ENCODE results near the gene A2ML1. TPM values are rescaled to one million over a fixed set of nuclear protein-coding genes. Genes with fewer than 3 reads are reported as not detected.

Gene A2ML1
- polyA plus RNA-seq, result under 1 TPM in 2 of 4 donors, not detected in 2; 0.10 to 0.22 TPM
- long read RNA-seq, donor 1, result 0 reads
- long read RNA-seq, donor 2, result 0 reads
- long read RNA-seq, donor 3, result 0 reads
- long read RNA-seq, donor 4, result 0 reads
- long read RNA-seq, donor 5, result 0 reads
- long read RNA-seq, donor 6, result 0 reads
- long read RNA-seq, donor 7, result 0 reads
- long read RNA-seq, donor 8, result 0 reads
- long read RNA-seq, donor 9, result 0 reads
- long read RNA-seq, donor 10, result 0 reads

DNA sequence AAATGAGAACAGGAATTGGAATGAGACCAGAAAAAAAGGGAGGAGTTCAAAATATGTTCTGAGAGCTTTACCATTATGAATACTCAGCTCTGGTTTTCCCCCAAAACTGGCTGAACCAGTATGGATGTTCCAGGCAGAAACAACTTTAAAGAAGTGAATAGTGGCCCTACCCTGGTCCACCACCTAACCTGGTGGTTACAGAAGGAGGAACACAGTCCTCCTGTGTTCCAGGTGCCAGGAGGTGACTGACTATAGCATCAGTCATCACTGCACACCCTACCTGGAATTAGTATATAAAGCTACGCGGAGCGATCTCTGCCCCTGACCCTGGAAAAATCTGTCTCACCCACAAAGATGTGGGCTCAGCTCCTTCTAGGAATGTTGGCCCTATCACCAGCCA is at the start of gene A2ML1:
Gene A2ML1, plus strand, starts transcription at position 324 of the 400 bp plus-strand sequence. Its CDS starts 31 bp downstream, at position 355.
- H3K27ac ChIP-seq (ENCODE audit: low read depth in 1 of 3, low read length in 2 of 3), result no peak within 1 kb of the TSS
- FAIRE-seq (no peak), DNase-seq (no peak)
- no peaks in the 10 kb centered on the region for H3K4me1 ChIP-seq (ENCODE audit: control insufficient read depth in 3 of 3, insufficient read depth in 2 of 3, low read depth in 1 of 3, low read length in 2 of 3)
- peaks cover 0 to 2% of the 10 kb centered on the region in 2 donors for H3K9me3 ChIP-seq (ENCODE audit: control insufficient read depth in 2 of 2, insufficient read depth in 1 of 2, low read depth in 1 of 2, low read length in 1 of 2)
- H3K36me3 ChIP-seq (ENCODE audit: control insufficient read depth in 3 of 3, insufficient read depth in 2 of 3, low read depth in 1 of 3, low read length in 3 of 3), result no peaks in the 10 kb centered on the region
- WGBS, 3 donors, result 59 to 91% (median 85%) methylated on average over 3 of the region's 3 CpGs
- H3K27me3 ChIP-seq (ENCODE audit: control insufficient read depth in 3 of 3, insufficient read depth in 3 of 3, low read length in 3 of 3), result no peaks in the 10 kb centered on the region
- no peak within 1 kb of the TSS for H3K4me3 ChIP-seq (ENCODE audit: low read depth in 1 of 3, low read length in 3 of 3)

GRCh38 chr12:8773461-8773860 is 49.0 kb upstream of the A2ML1 start:
- Histone ChIP-seq H3K4me3 (ENCODE audit: low read depth in 1 of 3, low read length in 3 of 3) (no peak overlapping the region), H3K36me3 (ENCODE audit: control insufficient read depth in 3 of 3, insufficient read depth in 2 of 3, low read depth in 1 of 3, low read length in 3 of 3) (peaks cover 0 to 5% (median 2%) of the 10 kb centered on the region in 3 donors), H3K9me3 (ENCODE audit: control insufficient read depth in 2 of 2, insufficient read depth in 1 of 2, low read depth in 1 of 2, low read length in 1 of 2) (no peaks in the 10 kb centered on the region), H3K27me3 (ENCODE audit: control insufficient read depth in 3 of 3, insufficient read depth in 3 of 3, low read length in 3 of 3) (no peaks in the 10 kb centered on the region), H3K4me1 (ENCODE audit: control insufficient read depth in 3 of 3, insufficient read depth in 2 of 3, low read depth in 1 of 3, low read length in 2 of 3) (no peaks in the 10 kb centered on the region), H3K27ac (ENCODE audit: low read depth in 1 of 3, low read length in 2 of 3) (no peak overlapping the region)
- DNase-seq (no peak), FAIRE-seq (no peak)
- WGBS, 3 donors, result 86 to 98% (median 96%) methylated on average over 10 of the region's 10 CpGs

- peaks cover 0 to 5% (median 0%) of the 10 kb centered on the region in 3 donors for H3K36me3 ChIP-seq (ENCODE audit: control insufficient read depth in 3 of 3, insufficient read depth in 2 of 3, low read depth in 1 of 3, low read length in 3 of 3)
- no peak overlapping the region for H3K4me3 ChIP-seq (ENCODE audit: low read depth in 1 of 3, low read length in 3 of 3)
- FAIRE-seq, result no peak
- WGBS, 3 donors, result 73 to 86% (median 86%) methylated on average over 4 of the region's 4 CpGs
- DNase-seq, result no peak
- H3K27me3 ChIP-seq (ENCODE audit: control insufficient read depth in 3 of 3, insufficient read depth in 3 of 3, low read length in 3 of 3), result no peaks in the 10 kb centered on the region
- H3K27ac ChIP-seq (ENCODE audit: low read depth in 1 of 3, low read length in 2 of 3), result no peak overlapping the region
- no peaks in the 10 kb centered on the region for H3K9me3 ChIP-seq (ENCODE audit: control insufficient read depth in 2 of 2, insufficient read depth in 1 of 2, low read depth in 1 of 2, low read length in 1 of 2)
- H3K4me1 ChIP-seq (ENCODE audit: control insufficient read depth in 3 of 3, insufficient read depth in 2 of 3, low read depth in 1 of 3, low read length in 2 of 3), result no peaks in the 10 kb centered on the region
Observed at GRCh38 chr12:8779281-8779680, 43.1 kb upstream of the A2ML1 start.

DNA sequence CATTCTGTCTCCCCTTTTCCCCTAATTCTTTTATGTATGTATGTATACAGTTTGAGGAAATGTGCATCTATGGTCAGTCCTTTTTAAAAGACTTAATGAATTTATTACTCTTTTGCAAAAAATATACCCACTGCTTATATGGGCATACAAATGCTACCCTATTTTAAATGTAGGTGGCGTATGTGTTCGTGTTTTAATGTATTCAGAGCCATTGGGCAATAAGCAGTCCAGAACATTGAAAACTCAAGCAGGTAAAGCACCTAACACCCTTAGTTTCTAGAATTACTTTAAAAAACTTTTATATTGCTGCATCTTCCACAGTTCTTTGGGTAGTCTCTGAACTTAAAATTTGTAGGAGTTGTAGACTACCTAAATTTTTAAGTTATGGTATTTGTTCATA is 42.6 kb upstream of the A2ML1 start:
- DNase-seq (no peak), FAIRE-seq (no peak)
- WGBS, 3 donors, result 84 to 96% (median 89%) methylated on average over 2 of the region's 2 CpGs

DNA sequence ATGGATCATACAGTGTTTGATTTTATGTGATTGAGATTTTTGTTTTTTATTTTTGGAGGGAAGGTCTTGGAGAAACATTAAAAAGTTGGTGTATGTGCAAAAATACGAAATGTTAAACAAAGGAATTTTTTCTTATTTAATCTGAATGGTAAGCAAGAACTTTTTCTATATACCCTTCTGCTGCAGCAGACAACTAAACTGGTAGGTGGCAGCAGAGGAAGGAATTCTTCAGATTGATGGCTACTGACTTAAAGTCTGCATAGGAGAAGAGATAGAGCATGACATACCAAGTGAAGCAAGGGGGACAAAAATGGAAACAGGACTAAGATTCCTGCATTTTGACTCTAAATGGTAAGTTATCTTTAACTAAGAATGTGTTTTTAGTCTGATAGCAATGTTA is 42.0 kb upstream of the A2ML1 start:
- peak; percentile 4 to 14 for DNase-seq
- WGBS, 3 donors, result 84 to 85% (median 84%) methylated on average over 1 of the region's 1 CpG
- no peak for FAIRE-seq
- Histone ChIP-seq H3K9me3 (ENCODE audit: control insufficient read depth in 2 of 2, insufficient read depth in 1 of 2, low read depth in 1 of 2, low read length in 1 of 2) (no peaks in the 10 kb centered on the region), H3K4me3 (ENCODE audit: low read depth in 1 of 3, low read length in 3 of 3) (no peak overlapping the region), H3K27me3 (ENCODE audit: control insufficient read depth in 3 of 3, insufficient read depth in 3 of 3, low read length in 3 of 3) (no peaks in the 10 kb centered on the region), H3K27ac (ENCODE audit: low read depth in 1 of 3, low read length in 2 of 3) (no peak overlapping the region), H3K36me3 (ENCODE audit: control insufficient read depth in 3 of 3, insufficient read depth in 2 of 3, low read depth in 1 of 3, low read length in 3 of 3) (peaks cover 0 to 5% (median 0%) of the 10 kb centered on the region in 3 donors), H3K4me1 (ENCODE audit: control insufficient read depth in 3 of 3, insufficient read depth in 2 of 3, low read depth in 1 of 3, low read length in 2 of 3) (no peaks in the 10 kb centered on the region)

More for the DNA sequence above, 42.6 kb upstream of the A2ML1 start:
- H3K9me3 ChIP-seq (ENCODE audit: control insufficient read depth in 2 of 2, insufficient read depth in 1 of 2, low read depth in 1 of 2, low read length in 1 of 2), result no peaks in the 10 kb centered on the region
- no peaks in the 10 kb centered on the region for H3K27me3 ChIP-seq (ENCODE audit: control insufficient read depth in 3 of 3, insufficient read depth in 3 of 3, low read length in 3 of 3)
- no peak overlapping the region for H3K27ac ChIP-seq (ENCODE audit: low read depth in 1 of 3, low read length in 2 of 3)
- H3K36me3 ChIP-seq (ENCODE audit: control insufficient read depth in 3 of 3, insufficient read depth in 2 of 3, low read depth in 1 of 3, low read length in 3 of 3), result peaks cover 0 to 5% (median 0%) of the 10 kb centered on the region in 3 donors
- H3K4me3 ChIP-seq (ENCODE audit: low read depth in 1 of 3, low read length in 3 of 3), result no peak overlapping the region
- no peaks in the 10 kb centered on the region for H3K4me1 ChIP-seq (ENCODE audit: control insufficient read depth in 3 of 3, insufficient read depth in 2 of 3, low read depth in 1 of 3, low read length in 2 of 3)

- Histone ChIP-seq H3K27me3 (ENCODE audit: control insufficient read depth in 3 of 3, insufficient read depth in 3 of 3, low read length in 3 of 3) (peaks cover 0 to 2% (median 0%) of the 10 kb centered on the region in 3 donors), H3K9me3 (ENCODE audit: control insufficient read depth in 2 of 2, insufficient read depth in 1 of 2, low read depth in 1 of 2, low read length in 1 of 2) (no peaks in the 10 kb centered on the region), H3K36me3 (ENCODE audit: control insufficient read depth in 3 of 3, insufficient read depth in 2 of 3, low read depth in 1 of 3, low read length in 3 of 3) (peaks cover 0 to 5% (median 0%) of the 10 kb centered on the region in 3 donors), H3K27ac (ENCODE audit: low read depth in 1 of 3, low read length in 2 of 3) (no peak overlapping the region), H3K4me1 (ENCODE audit: control insufficient read depth in 3 of 3, insufficient read depth in 2 of 3, low read depth in 1 of 3, low read length in 2 of 3) (no peaks in the 10 kb centered on the region), H3K4me3 (ENCODE audit: low read depth in 1 of 3, low read length in 3 of 3) (no peak overlapping the region)
- no peak for FAIRE-seq
- DNase-seq, result no peak
- WGBS, 3 donors, result 79 to 87% (median 83%) methylated on average over 2 of the region's 2 CpGs
Observed at GRCh38 chr12:8781381-8782127, 40.9 kb upstream of the A2ML1 start.

DNA sequence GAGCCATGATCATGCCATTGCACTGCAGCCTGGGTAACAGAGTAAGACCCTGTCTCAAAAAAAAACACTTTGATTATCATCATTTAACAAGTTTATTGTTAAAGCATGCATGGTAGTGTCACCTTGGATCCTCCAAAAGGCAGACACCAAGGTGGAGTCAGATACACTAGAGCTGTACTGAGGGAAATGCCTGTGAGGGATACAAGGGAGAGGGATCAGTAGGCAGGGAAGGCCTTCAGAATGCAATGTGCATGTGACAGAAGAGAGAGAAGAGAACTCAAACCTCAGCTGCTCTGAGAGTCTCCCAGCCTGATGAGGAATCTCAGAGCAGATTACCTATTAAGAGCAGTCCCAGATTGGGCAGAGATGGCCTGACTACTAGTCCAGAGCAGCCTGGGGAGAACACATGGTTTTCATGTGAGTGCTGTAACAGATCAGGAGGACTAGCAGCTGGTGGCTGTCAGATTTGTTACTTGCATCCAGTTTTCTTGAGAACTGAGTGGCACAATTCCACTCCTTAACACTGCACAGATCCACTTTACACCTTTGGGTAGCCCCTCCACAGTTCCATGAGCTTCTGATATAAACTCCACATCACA is 38.0 kb upstream of the A2ML1 start:
- DNase-seq, result no peak
- Histone ChIP-seq H3K4me3 (ENCODE audit: low read depth in 1 of 3, low read length in 3 of 3) (no peak overlapping the region), H3K4me1 (ENCODE audit: control insufficient read depth in 3 of 3, insufficient read depth in 2 of 3, low read depth in 1 of 3, low read length in 2 of 3) (no peaks in the 10 kb centered on the region), H3K36me3 (ENCODE audit: control insufficient read depth in 3 of 3, insufficient read depth in 2 of 3, low read depth in 1 of 3, low read length in 3 of 3) (peaks cover 0 to 2% (median 0%) of the 10 kb centered on the region in 3 donors), H3K27me3 (ENCODE audit: control insufficient read depth in 3 of 3, insufficient read depth in 3 of 3, low read length in 3 of 3) (peaks cover 0 to 2% (median 0%) of the 10 kb centered on the region in 3 donors), H3K27ac (ENCODE audit: low read depth in 1 of 3, low read length in 2 of 3) (no peak overlapping the region), H3K9me3 (ENCODE audit: control insufficient read depth in 2 of 2, insufficient read depth in 1 of 2, low read depth in 1 of 2, low read length in 1 of 2) (peaks cover 0 to 3% of the 10 kb centered on the region in 2 donors)
- FAIRE-seq, result no peak

DNA sequence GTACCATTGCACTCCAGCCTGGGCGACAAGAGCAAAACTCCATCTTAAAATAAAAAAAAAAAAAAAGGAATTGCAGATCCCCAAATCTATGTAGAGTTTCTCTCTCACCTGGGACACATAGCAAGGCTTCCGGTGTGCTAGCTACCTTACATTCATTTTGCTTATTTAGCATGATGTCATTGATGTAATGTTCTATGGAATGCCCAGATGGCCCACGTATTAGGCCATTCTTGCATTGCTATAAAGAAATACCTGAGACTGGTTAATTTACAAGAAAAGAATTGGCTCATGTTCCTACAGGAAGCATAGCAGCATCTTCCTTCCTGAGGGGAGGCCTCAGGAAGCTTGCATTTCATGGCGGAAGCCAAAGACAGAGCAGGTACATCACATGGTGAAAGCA is 36.9 kb upstream of the A2ML1 start:
- Histone ChIP-seq H3K27ac (ENCODE audit: low read depth in 1 of 3, low read length in 2 of 3) (no peak overlapping the region), H3K4me1 (ENCODE audit: control insufficient read depth in 3 of 3, insufficient read depth in 2 of 3, low read depth in 1 of 3, low read length in 2 of 3) (no peaks in the 10 kb centered on the region), H3K4me3 (ENCODE audit: low read depth in 1 of 3, low read length in 3 of 3) (no peak overlapping the region), H3K27me3 (ENCODE audit: control insufficient read depth in 3 of 3, insufficient read depth in 3 of 3, low read length in 3 of 3) (peaks cover 0 to 2% (median 0%) of the 10 kb centered on the region in 3 donors), H3K36me3 (ENCODE audit: control insufficient read depth in 3 of 3, insufficient read depth in 2 of 3, low read depth in 1 of 3, low read length in 3 of 3) (peaks cover 0 to 2% (median 0%) of the 10 kb centered on the region in 3 donors), H3K9me3 (ENCODE audit: control insufficient read depth in 2 of 2, insufficient read depth in 1 of 2, low read depth in 1 of 2, low read length in 1 of 2) (peaks cover 0 to 3% of the 10 kb centered on the region in 2 donors)
- WGBS, 3 donors, result 80 to 89% (median 88%) methylated on average over 4 of the region's 4 CpGs
- DNase-seq (no peak), FAIRE-seq (no peak)

Measured in small intestine (tissue), 16 donors.